Posterior cingulate gyrus (tissue), 11 donors: ENCODE results near the gene SLC6A15.

Experiments
- DNase-seq, 10 donors: peaks; one replicate each; pipeline versions ENCODE4 v3.0.0 to v3.0.0-alpha.2; 2020 to 2021; ENCODE audit warnings: mixed read lengths in 3 of 10
- intact Hi-C: fragments of 100-400 bp; cut with DNase I; formaldehyde crosslinking; loops from one replicate; pipeline ENCODE4 v1.15.1; 2023

The SLC6A15 gene

GRCh38 chr12:84811291-84811690 is 101.3 kb downstream of the SLC6A15 start:
- no peak for DNase-seq
- intact Hi-C loops, result no loop called here

DNA sequence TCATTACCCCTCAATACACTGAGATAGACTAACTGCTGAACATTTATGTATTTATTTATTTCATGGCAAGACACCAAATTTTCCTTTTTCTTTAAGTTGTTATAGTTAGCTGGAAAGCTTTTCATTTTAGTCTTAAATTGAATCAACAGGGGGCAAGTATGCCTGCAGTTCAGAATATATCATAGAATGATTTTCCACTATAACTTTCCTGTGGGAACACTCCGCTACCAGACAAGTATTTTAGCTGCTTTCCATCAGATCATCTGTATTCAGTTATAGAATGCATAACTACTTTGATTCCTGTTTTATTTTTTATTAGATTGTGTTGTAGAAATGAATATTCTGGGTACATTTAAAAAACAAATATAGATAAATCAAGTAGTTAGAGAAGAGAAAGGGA is 102.0 kb downstream of the SLC6A15 start:
- no peak for DNase-seq
- intact Hi-C loops, result no loop called here
